Esophagus muscularis mucosa (tissue), 4 donors: ENCODE measurements around the gene ZNF22. TPM values are rescaled to one million over a fixed set of nuclear protein-coding genes. Genes with fewer than 3 reads are reported as not detected.

ENCODE experiments used
- DNase-seq: peaks from one replicate; pipeline ENCODE4 v3.0.0-alpha.2; 2017; ENCODE audit errors: extremely low spot score
- H3K27ac ChIP-seq, 4 donors: fragments of 200-600 bp; sonication (generic); replicated peaks in 1 of 4; 1 replicate in 3 of 4; 2 replicates in 1 of 4; pipeline ENCODE4 v1.5.1; 2016 to 2019; ENCODE audit warnings: mild to moderate bottlenecking in 1 of 4
- H3K27me3 ChIP-seq, 4 donors: fragments of 200-600 bp; sonication (generic); one replicate each; pipeline versions ENCODE4 v1.5.1 to v1.6.0; 2016 to 2019
- H3K36me3 ChIP-seq, 4 donors: fragments of 200-600 bp; sonication (generic); one replicate each; pipeline ENCODE4 v1.5.1; 2016 to 2019
- H3K4me1 ChIP-seq, 4 donors: fragments of 200-600 bp; sonication (generic); one replicate each; pipeline ENCODE4 v1.5.1; 2016 to 2019
- H3K4me3 ChIP-seq, 4 donors: fragments of 200-600 bp; sonication (generic); 1 replicate in 2 of 4; 2 replicates in 2 of 4; pipeline ENCODE4 v1.5.1; 2016 to 2019; ENCODE audit warnings: mild to moderate bottlenecking in 4 of 4, moderate library complexity in 1 of 4
- H3K9me3 ChIP-seq, 4 donors: fragments of 200-600 bp; sonication (generic); 1 replicate in 3 of 4; 2 replicates in 1 of 4; pipeline ENCODE4 v1.5.1; 2016 to 2019
- EP300 ChIP-seq: sonication (generic); formaldehyde crosslinking; IDR thresholded peaks from one replicate; pipeline ENCODE4 v1.6.1; 2017; ENCODE audit warnings: antibody characterized with exemption
- POLR2A ChIP-seq: fragments of 450-650 bp; IDR thresholded peaks from one replicate; pipeline ENCODE4 v1.6.1; 2017; ENCODE audit warnings: antibody characterized with exemption, moderate library complexity, mild to moderate bottlenecking, low read depth
- POLR2AphosphoS5 ChIP-seq, 2 donors: sonication (generic); formaldehyde crosslinking; IDR thresholded peaks; one replicate each; pipeline ENCODE4 v1.6.1; 2017; ENCODE audit warnings: antibody characterized with exemption in 2 of 2
- WGBS: methylation state at CpG from one replicate; pipeline ENCODE4 v1.1.5; 2018; 5-methylcytosine and 5-hydroxymethylcytosine counted together
- intact Hi-C: fragments of 100-400 bp; cut with DNase I; formaldehyde crosslinking; loops from one replicate; pipeline ENCODE4 v1.15.1; 2023
- total RNA-seq, 4 donors: library from RNA; depleted of rRNA; stranded (reverse); fragments of >200 nt; gene quantifications; one replicate each; pipeline versions ENCODE4 v1.1.0 to v1.2.1, GENCODE V29; 2016
- TF ChIP-seq, protein P1 (sequence below), 3 experiments: fragments of 200-600 bp in 2 of 3; fragments of 450-650 bp in 1 of 3; sonication (generic) in 2 of 3; IDR thresholded peaks; one replicate each; pipeline ENCODE4 v1.5.1; 2017 to 2019; ENCODE audit warnings: antibody characterized with exemption in 3 of 3, mild to moderate bottlenecking in 2 of 3, moderate library complexity in 1 of 3

ZNF22 gene
- total RNA-seq, 4 donors from 2014 or later = 17.5 to 24.4 (median 19.5) TPM

DNA sequence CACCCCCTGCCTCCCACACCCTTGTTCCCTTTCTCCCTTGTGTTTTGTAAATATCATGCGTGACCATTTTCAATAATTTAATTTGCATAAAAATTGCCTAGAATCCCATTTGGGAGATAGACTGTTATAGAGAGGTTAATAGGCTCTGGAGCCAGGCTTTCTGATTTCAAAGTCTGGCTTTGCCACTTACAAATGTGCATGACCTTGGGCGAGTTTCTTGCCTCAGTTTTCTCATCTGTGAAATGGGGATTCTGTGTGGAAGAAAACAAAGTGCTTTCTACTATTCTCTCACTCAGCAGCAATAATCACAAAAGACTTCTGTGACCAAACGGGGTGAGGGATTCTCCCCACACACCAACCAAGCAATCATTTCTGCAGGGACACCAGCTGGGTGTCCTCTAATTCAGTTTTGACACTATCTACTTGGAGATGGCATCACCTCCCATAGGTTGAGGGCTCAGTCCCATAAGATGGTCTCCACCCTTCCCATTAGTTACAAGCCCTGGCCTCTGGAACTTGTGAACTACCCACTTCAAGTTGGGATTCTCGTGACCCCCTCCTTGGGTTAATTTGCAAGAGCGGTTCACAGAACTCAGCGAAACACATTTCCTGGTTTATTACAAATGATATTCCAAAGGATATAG, 3.5 kb upstream of the ZNF22 start:
- 86% methylated on average over 6 of the region's 6 CpGs for WGBS
- H3K4me3 ChIP-seq = peak overlapping the region in 1 of 4 donors; percentile 2
- TF ChIP-seq, protein P1, sequence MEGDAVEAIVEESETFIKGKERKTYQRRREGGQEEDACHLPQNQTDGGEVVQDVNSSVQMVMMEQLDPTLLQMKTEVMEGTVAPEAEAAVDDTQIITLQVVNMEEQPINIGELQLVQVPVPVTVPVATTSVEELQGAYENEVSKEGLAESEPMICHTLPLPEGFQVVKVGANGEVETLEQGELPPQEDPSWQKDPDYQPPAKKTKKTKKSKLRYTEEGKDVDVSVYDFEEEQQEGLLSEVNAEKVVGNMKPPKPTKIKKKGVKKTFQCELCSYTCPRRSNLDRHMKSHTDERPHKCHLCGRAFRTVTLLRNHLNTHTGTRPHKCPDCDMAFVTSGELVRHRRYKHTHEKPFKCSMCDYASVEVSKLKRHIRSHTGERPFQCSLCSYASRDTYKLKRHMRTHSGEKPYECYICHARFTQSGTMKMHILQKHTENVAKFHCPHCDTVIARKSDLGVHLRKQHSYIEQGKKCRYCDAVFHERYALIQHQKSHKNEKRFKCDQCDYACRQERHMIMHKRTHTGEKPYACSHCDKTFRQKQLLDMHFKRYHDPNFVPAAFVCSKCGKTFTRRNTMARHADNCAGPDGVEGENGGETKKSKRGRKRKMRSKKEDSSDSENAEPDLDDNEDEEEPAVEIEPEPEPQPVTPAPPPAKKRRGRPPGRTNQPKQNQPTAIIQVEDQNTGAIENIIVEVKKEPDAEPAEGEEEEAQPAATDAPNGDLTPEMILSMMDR (IDR thresholded peaks at IDR 0.05) = no peak
- TF ChIP-seq EP300 (no peak), POLR2AphosphoS5 (IDR thresholded peaks at IDR 0.05) (no peak)
- H3K36me3 ChIP-seq = peaks cover 0 to 18% (median 13%) of the 10 kb centered on the region in 4 donors
- no peaks in the 10 kb centered on the region for H3K27me3 ChIP-seq
- intact Hi-C loops = no loop called here
- peaks cover 78 to 93% (median 86%) of the 10 kb centered on the region in 4 donors for H3K4me1 ChIP-seq
- peak; percentile 68 for DNase-seq
- no peaks in the 10 kb centered on the region for H3K9me3 ChIP-seq
- H3K27ac ChIP-seq = peak overlapping the region; percentile 90 to 95 (median 92)

DNA sequence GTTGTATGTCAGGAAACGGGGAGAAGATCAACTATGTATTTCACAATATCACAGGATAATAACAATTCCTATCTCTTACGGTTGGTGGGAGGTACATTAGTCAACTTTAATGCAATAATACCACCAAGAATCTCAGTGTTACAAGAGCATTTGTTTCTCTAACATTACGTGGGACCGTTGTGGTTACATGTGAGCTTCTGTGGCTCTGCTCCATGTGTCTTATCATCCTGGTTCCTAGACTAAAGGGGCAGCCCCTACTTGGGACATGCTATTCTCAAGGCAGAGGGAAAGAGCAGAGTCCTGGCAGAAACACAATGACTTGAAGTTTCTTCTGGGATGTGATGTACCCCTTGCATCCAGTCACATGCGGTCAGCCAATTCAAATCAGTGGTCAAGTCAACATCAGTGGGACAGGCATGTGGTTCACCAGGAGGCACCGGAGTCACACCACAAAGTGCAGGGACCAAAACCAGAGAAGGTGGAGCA, 2.5 kb upstream of the ZNF22 start:
- peak; percentile 89 for DNase-seq
- 81% methylated on average over 6 of the region's 6 CpGs for WGBS
- TF ChIP-seq, protein P1 (IDR thresholded peaks at IDR 0.05) = no peak
- TF ChIP-seq POLR2AphosphoS5 (IDR thresholded peaks at IDR 0.05) (peak; percentile 8 to 60), POLR2A (no peak), EP300 (no peak)
- H3K4me1 ChIP-seq = peaks cover 78 to 91% (median 86%) of the 10 kb centered on the region in 4 donors
- no peaks in the 10 kb centered on the region for H3K27me3 ChIP-seq
- peaks cover 0 to 11% (median 4%) of the 10 kb centered on the region in 4 donors for H3K36me3 ChIP-seq
- H3K27ac ChIP-seq = peak overlapping the region; percentile 90 to 95 (median 92)
- H3K9me3 ChIP-seq = no peaks in the 10 kb centered on the region
- intact Hi-C loops = no loop called here
- H3K4me3 ChIP-seq = no peak overlapping the region

DNA sequence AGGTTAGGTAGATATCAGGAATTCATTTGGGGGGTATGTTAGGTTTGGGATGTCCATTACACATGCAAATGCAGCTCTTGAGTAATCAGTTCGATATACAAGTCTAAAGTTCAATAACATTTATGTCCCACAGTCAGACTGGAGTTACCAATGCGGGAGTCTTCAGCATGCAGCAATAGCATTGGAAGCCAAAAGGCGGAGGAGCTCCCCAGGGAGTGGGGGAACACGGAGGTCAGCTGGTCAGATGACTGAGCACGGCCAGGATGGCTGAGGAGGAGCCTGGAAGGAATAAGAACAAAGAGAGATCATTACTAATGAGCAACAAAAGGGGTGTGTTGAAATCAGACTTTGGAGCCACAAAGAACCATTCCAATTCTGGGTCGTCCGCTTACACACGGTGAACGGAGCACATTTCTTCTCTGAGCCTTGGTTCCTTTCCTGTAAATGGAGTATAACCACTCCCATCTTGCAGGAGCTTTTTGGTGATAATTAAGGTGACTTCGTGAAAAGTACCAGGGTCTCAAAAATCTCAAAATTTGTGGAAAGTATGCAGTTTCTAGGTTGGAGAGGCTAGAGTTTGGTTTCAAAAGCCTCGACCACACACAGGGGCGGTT, 478 bp upstream of the ZNF22 start:
- Histone ChIP-seq H3K27ac (peak overlapping the region; percentile 90 to 95 (median 92)), H3K4me3 (peak overlapping the region; percentile 66 to 69 (median 68)), H3K27me3 (no peaks in the 10 kb centered on the region), H3K4me1 (peaks cover 64 to 73% (median 69%) of the 10 kb centered on the region in 4 donors), H3K36me3 (peaks cover 6 to 22% (median 14%) of the 10 kb centered on the region in 4 donors), H3K9me3 (no peaks in the 10 kb centered on the region)
- intact Hi-C loops = loop anchor here (10.0 kb wide), 1 partner anchor 595 kb away; no protein-coding TSS in a partner anchor
- TF ChIP-seq, protein P1 (IDR thresholded peaks at IDR 0.05) = no peak
- no peak for TF ChIP-seq EP300
- peak; percentile 26 for TF ChIP-seq POLR2A
- peak; percentile 80 to 82 for TF ChIP-seq POLR2AphosphoS5 (IDR thresholded peaks at IDR 0.05)
- 37% methylated on average over 12 of the region's 12 CpGs for WGBS
- DNase-seq = peak; percentile 95

DNA sequence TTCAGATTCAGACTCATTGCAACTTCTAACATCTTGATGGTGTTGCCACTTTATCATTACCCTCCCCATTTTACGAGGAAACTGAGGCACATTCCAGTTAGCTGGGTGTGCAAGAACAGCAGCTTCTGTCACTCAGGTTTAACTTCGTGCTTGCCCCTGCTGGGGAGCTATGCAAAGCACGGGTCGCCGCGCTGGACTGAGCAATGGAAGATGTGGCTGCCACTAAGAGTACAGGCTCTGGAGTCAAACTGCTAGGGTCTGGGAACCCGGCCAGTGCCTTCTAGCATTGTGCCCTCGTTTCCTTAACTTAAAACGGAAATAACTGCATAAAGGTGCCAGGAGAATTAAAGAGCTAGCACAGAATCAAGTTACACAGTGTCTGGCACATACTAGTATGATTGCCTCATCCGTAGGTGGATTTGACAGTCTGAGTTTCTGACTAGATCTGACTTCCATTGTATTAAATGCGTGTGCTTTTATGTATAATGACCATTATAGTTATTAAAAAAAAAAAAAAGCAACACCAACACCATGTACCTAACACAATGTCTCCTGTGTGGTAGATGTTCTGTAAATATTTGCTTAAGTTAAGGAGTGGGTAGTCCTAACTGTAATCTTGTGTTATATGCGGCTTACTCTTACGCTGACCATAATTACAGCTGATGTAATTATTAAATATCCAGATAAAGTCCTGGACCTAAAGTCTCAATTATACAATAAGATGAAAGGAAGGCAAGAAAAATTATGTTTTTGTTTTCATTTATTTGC, 842 bp downstream of the ZNF22 start:
- intact Hi-C loops = loop anchor here (10.0 kb wide), 1 partner anchor 593 kb away; no protein-coding TSS in a partner anchor

More for the DNA sequence above, 842 bp downstream of the ZNF22 start:
- H3K36me3 ChIP-seq = peaks cover 9 to 30% (median 15%) of the 10 kb centered on the region in 4 donors
- peak overlapping the region; percentile 66 to 69 (median 68) for H3K4me3 ChIP-seq
- no peaks in the 10 kb centered on the region for H3K27me3 ChIP-seq
- peak overlapping the region; percentile 90 to 95 (median 92) for H3K27ac ChIP-seq
- DNase-seq = peak; percentile 92
- no peaks in the 10 kb centered on the region for H3K9me3 ChIP-seq
- TF ChIP-seq EP300 = no peak
- TF ChIP-seq POLR2AphosphoS5 (IDR thresholded peaks at IDR 0.05) = peak in 1 of 2 donors; percentile 59
- TF ChIP-seq, protein P1 (IDR thresholded peaks at IDR 0.05) = peak in 1 of 3 experiments; percentile 40
- WGBS = 11% methylated on average over 12 of the region's 13 CpGs
- H3K4me1 ChIP-seq = peaks cover 51 to 62% (median 60%) of the 10 kb centered on the region in 4 donors
